Vagina (tissue), 2 donors: ENCODE data around the gene RNU6-8. TPM values are rescaled to one million over a fixed set of nuclear protein-coding genes. Genes with fewer than 3 reads are reported as not detected.

Experiments
- DNase-seq, 2 donors: peaks; one replicate each; pipeline ENCODE4 v3.0.0-alpha.2; 2017; ENCODE audit errors: extremely low spot score in 2 of 2
- H3K27ac ChIP-seq: fragments of 200-600 bp; sonication (generic); one replicate; pipeline ENCODE4 v1.5.1; 2019
- H3K27me3 ChIP-seq: fragments of 200-600 bp; sonication (generic); one replicate; pipeline ENCODE4 v1.5.1; 2019
- H3K36me3 ChIP-seq, 2 donors: fragments of 200-600 bp; sonication (generic); one replicate each; pipeline ENCODE4 v1.5.1; 2017 to 2019
- H3K4me1 ChIP-seq: fragments of 200-600 bp; sonication (generic); one replicate; pipeline ENCODE4 v1.5.1; 2019
- H3K4me3 ChIP-seq, 2 donors: fragments of 200-600 bp; sonication (generic); 1 replicate in 1 of 2; 2 replicates in 1 of 2; pipeline ENCODE4 v1.5.1; 2016 to 2019
- H3K9me3 ChIP-seq: fragments of 200-600 bp; sonication (generic); one replicate; pipeline ENCODE4 v1.5.1; 2019
- POLR2A ChIP-seq, 2 donors: fragments of 450-650 bp; IDR thresholded peaks; one replicate each; pipeline ENCODE4 v1.6.1; 2017; ENCODE audit warnings: antibody characterized with exemption in 2 of 2, mild to moderate bottlenecking in 2 of 2, moderate library complexity in 2 of 2
- POLR2AphosphoS5 ChIP-seq, 2 donors: sonication (generic); formaldehyde crosslinking; IDR thresholded peaks; one replicate each; pipeline ENCODE4 v1.9.0; 2017; ENCODE audit warnings: antibody characterized with exemption in 2 of 2, mild to moderate bottlenecking in 2 of 2, low read depth in 1 of 2; ENCODE audit not compliant: insufficient read depth in 1 of 2
- intact Hi-C: fragments of 100-400 bp; cut with DNase I; formaldehyde crosslinking; loops from one replicate; pipeline ENCODE4 v1.15.1; 2023
- total RNA-seq: library from RNA; depleted of rRNA; stranded (reverse); fragments of >200 nt; gene quantifications from one replicate; pipeline ENCODE4 v1.2.3, GENCODE V29; 2016
- TF ChIP-seq, protein P1 (sequence below), 3 experiments: fragments of 450-650 bp in 2 of 3; fragments of 200-600 bp in 1 of 3; sonication (generic) in 1 of 3; IDR thresholded peaks; one replicate each; pipeline ENCODE4 v1.5.1; 2017 to 2019; ENCODE audit warnings: antibody characterized with exemption in 3 of 3, mild to moderate bottlenecking in 2 of 3, moderate library complexity in 2 of 3

Gene RNU6-8
- total RNA-seq, 1 donor from 2014 or later, result not detected

DNA sequence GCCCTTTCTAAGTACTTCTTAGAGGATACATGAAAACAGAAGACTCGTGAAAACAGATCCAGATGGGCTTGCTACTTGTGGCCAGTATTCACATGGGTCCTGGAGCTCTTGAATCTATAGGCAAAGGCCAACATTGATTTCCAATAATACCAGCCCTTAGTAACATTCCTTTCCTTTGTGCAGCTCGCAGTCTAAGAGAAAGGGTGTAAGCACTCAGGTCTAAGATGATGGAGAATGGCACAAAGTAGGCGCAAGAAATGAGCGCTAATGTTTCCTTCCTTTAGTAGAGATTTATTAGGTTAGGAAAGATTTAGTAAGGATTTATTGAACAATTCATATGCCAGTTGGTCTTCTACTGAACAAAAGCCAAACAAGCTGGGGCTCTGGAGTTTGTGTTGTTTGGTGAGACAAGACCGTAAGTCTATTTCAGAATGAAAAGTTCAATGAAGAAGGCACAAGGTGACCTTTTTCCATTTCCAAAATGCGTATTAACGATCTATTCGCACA lies 525 bp downstream of the RNU6-8 start:
- no peaks in the 10 kb centered on the region for H3K27me3 ChIP-seq
- H3K4me3 ChIP-seq, result peak overlapping the region; percentile 63 to 69
- peaks cover 15% of the 10 kb centered on the region for H3K4me1 ChIP-seq
- H3K9me3 ChIP-seq, result no peaks in the 10 kb centered on the region
- no peaks in the 10 kb centered on the region for H3K36me3 ChIP-seq
- TF ChIP-seq, protein P1, sequence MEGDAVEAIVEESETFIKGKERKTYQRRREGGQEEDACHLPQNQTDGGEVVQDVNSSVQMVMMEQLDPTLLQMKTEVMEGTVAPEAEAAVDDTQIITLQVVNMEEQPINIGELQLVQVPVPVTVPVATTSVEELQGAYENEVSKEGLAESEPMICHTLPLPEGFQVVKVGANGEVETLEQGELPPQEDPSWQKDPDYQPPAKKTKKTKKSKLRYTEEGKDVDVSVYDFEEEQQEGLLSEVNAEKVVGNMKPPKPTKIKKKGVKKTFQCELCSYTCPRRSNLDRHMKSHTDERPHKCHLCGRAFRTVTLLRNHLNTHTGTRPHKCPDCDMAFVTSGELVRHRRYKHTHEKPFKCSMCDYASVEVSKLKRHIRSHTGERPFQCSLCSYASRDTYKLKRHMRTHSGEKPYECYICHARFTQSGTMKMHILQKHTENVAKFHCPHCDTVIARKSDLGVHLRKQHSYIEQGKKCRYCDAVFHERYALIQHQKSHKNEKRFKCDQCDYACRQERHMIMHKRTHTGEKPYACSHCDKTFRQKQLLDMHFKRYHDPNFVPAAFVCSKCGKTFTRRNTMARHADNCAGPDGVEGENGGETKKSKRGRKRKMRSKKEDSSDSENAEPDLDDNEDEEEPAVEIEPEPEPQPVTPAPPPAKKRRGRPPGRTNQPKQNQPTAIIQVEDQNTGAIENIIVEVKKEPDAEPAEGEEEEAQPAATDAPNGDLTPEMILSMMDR (IDR thresholded peaks at IDR 0.05), result no peak
- no peak for TF ChIP-seq POLR2AphosphoS5 (IDR thresholded peaks at IDR 0.05; ENCODE audit: insufficient read depth in 1 of 2, low read depth in 1 of 2)
- no peak for TF ChIP-seq POLR2A (IDR thresholded peaks at IDR 0.05)
- intact Hi-C loops, result loop anchor here (2.0 to 10.0 kb wide), 2 partner anchors 126 to 208 kb away; partner anchors contain the start of gene ARHGAP5
- no peak for DNase-seq
- H3K27ac ChIP-seq, result peak overlapping the region; percentile 80

DNA sequence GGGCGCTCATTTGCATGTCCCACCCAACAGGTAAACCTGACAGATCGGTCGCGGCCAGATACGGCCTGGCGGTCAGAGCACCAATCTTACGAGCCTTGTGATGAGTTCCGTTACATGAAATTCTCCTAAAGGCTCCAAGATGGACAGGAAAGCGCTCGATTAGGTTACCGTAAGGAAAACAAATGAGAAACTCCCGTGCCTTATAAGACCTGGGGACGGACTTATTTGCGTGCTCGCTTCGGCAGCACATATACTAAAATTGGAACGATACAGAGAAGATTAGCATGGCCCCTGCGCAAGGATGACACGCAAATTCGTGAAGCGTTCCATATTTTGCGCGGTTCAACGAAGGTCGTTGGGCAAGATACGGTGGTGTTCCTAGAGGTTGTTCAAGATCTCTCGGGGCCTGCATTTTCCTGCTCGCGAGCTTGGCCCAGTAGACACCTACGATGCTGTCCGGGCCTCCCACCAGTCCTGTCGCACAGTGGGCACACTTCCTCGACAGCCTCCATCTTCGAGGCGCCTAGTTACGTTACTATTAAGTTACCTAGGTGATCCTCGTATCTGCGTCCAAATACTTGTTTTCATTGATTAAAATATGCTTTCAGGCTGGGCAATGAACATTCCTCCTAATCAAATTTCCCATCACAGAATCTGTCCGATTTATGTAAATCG lies 1.1 kb downstream of the RNU6-8 start, which contains the start of gene RNU6-7:
RNU6-7 (plus strand) TSS at position 230 of the 675 bp plus-strand sequence.
- Histone ChIP-seq H3K36me3 (no peaks in the 10 kb centered on the region), H3K9me3 (no peaks in the 10 kb centered on the region), H3K4me1 (peaks cover 15% of the 10 kb centered on the region), H3K4me3 (peak within 1 kb of the TSS; percentile 63 to 69), H3K27ac (peak within 1 kb of the TSS; percentile 80), H3K27me3 (no peaks in the 10 kb centered on the region)
- intact Hi-C loops, result loop anchor here (2.0 to 10.0 kb wide), 2 partner anchors 125 to 207 kb away; partner anchors contain the start of gene ARHGAP5
- TF ChIP-seq, protein P1 (IDR thresholded peaks at IDR 0.05), result no peak
- peak in 1 of 2 donors; percentile 18 for TF ChIP-seq POLR2AphosphoS5 (IDR thresholded peaks at IDR 0.05; ENCODE audit: insufficient read depth in 1 of 2, low read depth in 1 of 2)
- no peak for DNase-seq

DNA sequence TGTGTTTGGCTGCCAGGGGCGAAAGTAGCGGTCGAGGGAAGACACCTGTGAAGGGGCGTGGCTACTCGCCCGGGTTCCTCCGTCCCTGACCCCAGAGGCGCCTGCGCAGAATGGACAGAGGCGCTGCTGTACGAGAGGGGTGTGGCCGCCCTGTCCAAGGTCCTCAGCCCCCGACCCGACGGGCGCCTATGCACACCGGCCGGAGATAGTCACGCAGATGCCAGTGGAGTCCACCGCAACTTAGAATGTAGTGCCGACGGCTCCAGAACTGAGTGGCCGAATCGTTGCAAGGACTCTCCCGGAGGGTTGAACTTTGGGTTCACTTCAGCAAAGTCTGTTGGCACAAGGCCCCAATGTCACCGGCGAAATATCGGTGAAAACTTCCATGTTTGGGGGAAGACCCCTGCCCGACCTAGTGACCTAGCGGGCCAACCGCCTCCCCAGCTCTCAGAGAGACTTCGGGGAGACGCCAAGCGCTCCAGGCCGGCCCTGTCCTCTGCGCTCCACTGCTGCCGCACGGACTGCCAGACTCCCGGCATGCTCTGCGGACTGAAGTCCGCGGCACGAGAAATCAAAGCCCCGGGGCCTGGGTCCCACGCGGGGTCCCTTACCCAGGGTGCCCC lies 1.8 kb downstream of the RNU6-8 start:
- no peaks in the 10 kb centered on the region for H3K36me3 ChIP-seq
- peak overlapping the region; percentile 63 to 69 for H3K4me3 ChIP-seq
- H3K4me1 ChIP-seq, result peaks cover 15% of the 10 kb centered on the region
- TF ChIP-seq POLR2AphosphoS5 (IDR thresholded peaks at IDR 0.05; ENCODE audit: insufficient read depth in 1 of 2, low read depth in 1 of 2), result peak; percentile 36 to 77
- TF ChIP-seq, protein P1 (IDR thresholded peaks at IDR 0.05), result peak in 1 of 3 experiments; percentile 9
- TF ChIP-seq POLR2A (IDR thresholded peaks at IDR 0.05), result no peak
- peak in 1 of 2 donors; percentile 91 for DNase-seq
- no peaks in the 10 kb centered on the region for H3K9me3 ChIP-seq
- intact Hi-C loops, result loop anchor here (10.0 kb wide), 1 partner anchor 207 kb away; no protein-coding TSS in a partner anchor
- H3K27ac ChIP-seq, result peak overlapping the region; percentile 80
- H3K27me3 ChIP-seq, result no peaks in the 10 kb centered on the region

DNA sequence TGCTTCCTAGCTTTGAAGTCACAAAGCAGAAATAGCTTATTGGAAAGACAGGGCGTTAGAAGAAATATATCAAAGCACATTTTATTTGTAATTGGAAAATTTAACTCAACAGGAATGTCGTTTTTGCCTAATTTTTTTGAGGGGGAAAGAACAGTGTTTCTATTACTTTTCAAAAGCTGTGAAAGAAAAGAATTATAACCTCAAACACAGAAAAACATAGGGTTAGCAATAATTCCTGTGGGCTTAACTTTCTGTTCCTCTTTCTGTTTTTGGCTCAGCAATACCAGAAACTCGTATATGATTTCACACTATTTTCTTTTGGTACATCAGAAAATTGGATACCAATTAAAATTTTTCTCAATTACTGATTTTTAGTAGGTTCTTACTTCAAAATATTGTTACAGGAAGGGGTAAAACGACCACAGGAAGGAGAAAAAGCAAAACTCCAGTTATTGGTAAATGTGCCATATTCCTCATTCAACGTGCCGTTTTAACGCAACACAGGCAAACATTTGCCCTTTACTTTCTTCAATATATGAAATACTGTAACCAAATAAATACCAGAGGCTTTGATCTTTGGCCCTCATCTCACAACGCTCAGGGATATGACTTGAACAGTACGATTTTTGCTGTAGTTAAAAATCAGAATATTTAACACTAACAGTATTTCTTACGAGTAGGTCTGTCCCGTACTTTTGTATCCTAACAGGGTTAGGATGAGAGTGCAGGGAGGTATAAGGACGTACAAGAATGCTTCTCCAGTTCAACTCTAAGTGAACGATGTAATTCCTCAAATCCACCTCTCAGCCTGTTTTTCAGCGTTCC lies 2.5 kb downstream of the RNU6-8 start:
- peak overlapping the region; percentile 63 to 69 for H3K4me3 ChIP-seq
- H3K27ac ChIP-seq, result peak overlapping the region; percentile 80
- no peaks in the 10 kb centered on the region for H3K36me3 ChIP-seq
- no peaks in the 10 kb centered on the region for H3K27me3 ChIP-seq
- H3K9me3 ChIP-seq, result no peaks in the 10 kb centered on the region
- TF ChIP-seq, protein P1 (IDR thresholded peaks at IDR 0.05), result no peak
- TF ChIP-seq POLR2AphosphoS5 (IDR thresholded peaks at IDR 0.05; ENCODE audit: insufficient read depth in 1 of 2, low read depth in 1 of 2) (no peak), POLR2A (IDR thresholded peaks at IDR 0.05) (no peak)
- no peak for DNase-seq
- intact Hi-C loops, result loop anchor here (10.0 kb wide), 1 partner anchor 206 kb away; no protein-coding TSS in a partner anchor
- H3K4me1 ChIP-seq, result peaks cover 15% of the 10 kb centered on the region
